HepG2 (cell line): ENCODE measurements around the gene PPM1F. TPM values are rescaled to one million over a fixed set of nuclear protein-coding genes. Genes with fewer than 3 reads are reported as not detected.

Source experiments
- ETV5 ChIP-seq: IDR thresholded peaks from 2 replicates; pipeline ENCODE4 v1.6.1; 2018; ENCODE audit warnings: missing biosample characterization, missing genetic modification reagents, inconsistent platforms, borderline replicate concordance
- HMGA1 ChIP-seq: sonication (generic); formaldehyde crosslinking; conservative IDR thresholded peaks from 2 replicates; pipeline ENCODE4 v1.4.0; 2020; ENCODE audit warnings: missing genetic modification reagents
- TCF12 ChIP-seq, 2 experiments: fragments of 450-650 bp in 1 of 2; sonication (generic) in 1 of 2; formaldehyde crosslinking in 1 of 2; IDR thresholded peaks; 2 replicates each; pipeline versions ENCODE4 v1.6.1 to v1.8.0; 2017 to 2022; ENCODE audit warnings: antibody characterized with exemption in 1 of 2, mild to moderate bottlenecking in 1 of 2, missing genetic modification reagents in 1 of 2, moderate library complexity in 1 of 2
- UBTF ChIP-seq: sonication (generic); formaldehyde crosslinking; IDR thresholded peaks from 2 replicates; pipeline ENCODE4 v1.4.0; 2020; ENCODE audit warnings: mild to moderate bottlenecking, missing genetic modification reagents
- ZNF205 ChIP-seq: IDR thresholded peaks from 2 replicates; pipeline ENCODE4 v1.6.1; 2018; ENCODE audit warnings: missing biosample characterization, missing genetic modification reagents
- ZNF281 ChIP-seq: sonication (generic); formaldehyde crosslinking; IDR thresholded peaks from 2 replicates; pipeline ENCODE4 v1.4.0; 2020; ENCODE audit warnings: missing genetic modification reagents, borderline replicate concordance
- ZNF382 ChIP-seq: sonication (generic); formaldehyde crosslinking; IDR thresholded peaks from 2 replicates; pipeline ENCODE4 v1.5.0; 2020; ENCODE audit warnings: missing genetic modification reagents, mild to moderate bottlenecking, borderline replicate concordance
- polyA plus RNA-seq, 8 experiments: library from polyadenylated mRNA; depleted of rRNA in 3 of 8; stranded (reverse) in 7 of 8; unstranded in 1 of 8; fragments of >200 nt; fragmentation: Illumina TruSeq in 4 of 8; extraction: Trizol in 4 of 8; gene quantifications; 2 replicates each; pipeline versions ENCODE4 v1.2.1 to v1.2.3, GENCODE V29; 2011 to 2016; ENCODE audit warnings: low read depth in 4 of 8, missing spikeins in 1 of 8, mixed read lengths in 1 of 8; ENCODE audit not compliant: insufficient read depth in 1 of 8
- total RNA-seq, 5 experiments: library from RNA; depleted of rRNA; stranded (reverse); fragments of >200 nt; fragmentation: Illumina TruSeq; extraction: Trizol; gene quantifications; 2 replicates each; pipeline ENCODE4 v1.2.3, GENCODE V29; 2016; ENCODE audit warnings: low read depth in 1 of 5
- TF ChIP-seq, protein P1 (sequence below): sonication (generic); formaldehyde crosslinking; IDR thresholded peaks from 2 replicates; pipeline ENCODE4 v1.5.1; 2020; ENCODE audit warnings: mild to moderate bottlenecking, missing genetic modification reagents
- TF ChIP-seq, protein P2 (sequence below): sonication (generic); formaldehyde crosslinking; IDR thresholded peaks from 2 replicates; pipeline ENCODE4 v1.9.0; 2021; ENCODE audit warnings: missing genetic modification reagents, borderline replicate concordance
- TF ChIP-seq, protein P3 (sequence below): sonication (generic); formaldehyde crosslinking; IDR thresholded peaks from 2 replicates; pipeline ENCODE4 v1.4.0; 2020; ENCODE audit warnings: missing genetic modification reagents

The PPM1F gene
- total and polyA plus RNA-seq, 2 of the 13 experiments (the other 11 are each of a cell fraction or from before 2014, with no cell fraction given) = 11.0 to 19.6 TPM

GRCh38 chr22:21951931-21952465, 650 bp downstream of the PPM1F start (continued):
- TF ChIP-seq, protein P1, sequence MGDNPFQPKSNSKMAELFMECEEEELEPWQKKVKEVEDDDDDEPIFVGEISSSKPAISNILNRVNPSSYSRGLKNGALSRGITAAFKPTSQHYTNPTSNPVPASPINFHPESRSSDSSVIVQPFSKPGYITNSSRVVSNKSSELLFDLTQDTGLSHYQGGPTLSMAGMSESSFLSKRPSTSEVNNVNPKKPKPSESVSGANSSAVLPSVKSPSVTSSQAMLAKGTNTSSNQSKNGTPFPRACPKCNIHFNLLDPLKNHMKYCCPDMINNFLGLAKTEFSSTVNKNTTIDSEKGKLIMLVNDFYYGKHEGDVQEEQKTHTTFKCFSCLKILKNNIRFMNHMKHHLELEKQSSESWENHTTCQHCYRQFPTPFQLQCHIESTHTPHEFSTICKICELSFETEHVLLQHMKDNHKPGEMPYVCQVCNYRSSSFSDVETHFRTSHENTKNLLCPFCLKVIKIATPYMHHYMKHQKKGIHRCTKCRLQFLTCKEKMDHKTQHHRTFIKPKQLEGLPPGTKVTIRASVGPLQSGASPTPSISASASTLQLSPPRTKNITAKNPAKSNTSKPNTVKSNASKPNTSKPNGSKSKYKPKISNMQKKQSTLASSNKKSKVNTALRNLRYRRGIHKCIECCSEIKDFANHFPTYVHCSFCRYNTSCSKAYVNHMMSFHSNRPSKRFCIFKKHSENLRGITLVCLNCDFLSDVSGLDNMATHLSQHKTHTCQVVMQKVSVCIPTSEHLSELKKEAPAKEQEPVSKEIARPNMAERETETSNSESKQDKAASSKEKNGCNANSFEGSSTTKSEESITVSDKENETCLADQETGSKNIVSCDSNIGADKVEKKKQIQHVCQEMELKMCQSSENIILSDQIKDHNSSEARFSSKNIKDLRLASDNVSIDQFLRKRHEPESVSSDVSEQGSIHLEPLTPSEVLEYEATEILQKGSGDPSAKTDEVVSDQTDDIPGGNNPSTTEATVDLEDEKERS (CRISPR knock-in tag) = 0 out of 2 replicates have a peak, but pooled peaks have one; percentile 59
- no peak for TF ChIP-seq TCF12 (IDR thresholded peaks at IDR 0.05)
- TF ChIP-seq TCF12 (CRISPR knock-in tag; IDR thresholded peaks at IDR 0.05) = peak; percentile 34; the same call in 1 of the 2 replicates
- TF ChIP-seq ETV5 = no peak
- TF ChIP-seq HMGA1 (CRISPR knock-in tag) = no peak
- no peak for TF ChIP-seq ZNF205 (CRISPR knock-in tag)
- TF ChIP-seq, protein P2, sequence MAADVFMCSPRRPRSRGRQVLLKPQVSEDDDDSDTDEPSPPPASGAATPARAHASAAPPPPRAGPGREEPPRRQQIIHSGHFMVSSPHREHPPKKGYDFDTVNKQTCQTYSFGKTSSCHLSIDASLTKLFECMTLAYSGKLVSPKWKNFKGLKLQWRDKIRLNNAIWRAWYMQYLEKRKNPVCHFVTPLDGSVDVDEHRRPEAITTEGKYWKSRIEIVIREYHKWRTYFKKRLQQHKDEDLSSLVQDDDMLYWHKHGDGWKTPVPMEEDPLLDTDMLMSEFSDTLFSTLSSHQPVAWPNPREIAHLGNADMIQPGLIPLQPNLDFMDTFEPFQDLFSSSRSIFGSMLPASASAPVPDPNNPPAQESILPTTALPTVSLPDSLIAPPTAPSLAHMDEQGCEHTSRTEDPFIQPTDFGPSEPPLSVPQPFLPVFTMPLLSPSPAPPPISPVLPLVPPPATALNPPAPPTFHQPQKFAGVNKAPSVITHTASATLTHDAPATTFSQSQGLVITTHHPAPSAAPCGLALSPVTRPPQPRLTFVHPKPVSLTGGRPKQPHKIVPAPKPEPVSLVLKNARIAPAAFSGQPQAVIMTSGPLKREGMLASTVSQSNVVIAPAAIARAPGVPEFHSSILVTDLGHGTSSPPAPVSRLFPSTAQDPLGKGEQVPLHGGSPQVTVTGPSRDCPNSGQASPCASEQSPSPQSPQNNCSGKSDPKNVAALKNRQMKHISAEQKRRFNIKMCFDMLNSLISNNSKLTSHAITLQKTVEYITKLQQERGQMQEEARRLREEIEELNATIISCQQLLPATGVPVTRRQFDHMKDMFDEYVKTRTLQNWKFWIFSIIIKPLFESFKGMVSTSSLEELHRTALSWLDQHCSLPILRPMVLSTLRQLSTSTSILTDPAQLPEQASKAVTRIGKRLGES (CRISPR knock-in tag) = no peak
- no peak for TF ChIP-seq ZNF281
- no peak for TF ChIP-seq ZNF382 (CRISPR knock-in tag)
- TF ChIP-seq UBTF = peak; percentile 62
- TF ChIP-seq, protein P3, sequence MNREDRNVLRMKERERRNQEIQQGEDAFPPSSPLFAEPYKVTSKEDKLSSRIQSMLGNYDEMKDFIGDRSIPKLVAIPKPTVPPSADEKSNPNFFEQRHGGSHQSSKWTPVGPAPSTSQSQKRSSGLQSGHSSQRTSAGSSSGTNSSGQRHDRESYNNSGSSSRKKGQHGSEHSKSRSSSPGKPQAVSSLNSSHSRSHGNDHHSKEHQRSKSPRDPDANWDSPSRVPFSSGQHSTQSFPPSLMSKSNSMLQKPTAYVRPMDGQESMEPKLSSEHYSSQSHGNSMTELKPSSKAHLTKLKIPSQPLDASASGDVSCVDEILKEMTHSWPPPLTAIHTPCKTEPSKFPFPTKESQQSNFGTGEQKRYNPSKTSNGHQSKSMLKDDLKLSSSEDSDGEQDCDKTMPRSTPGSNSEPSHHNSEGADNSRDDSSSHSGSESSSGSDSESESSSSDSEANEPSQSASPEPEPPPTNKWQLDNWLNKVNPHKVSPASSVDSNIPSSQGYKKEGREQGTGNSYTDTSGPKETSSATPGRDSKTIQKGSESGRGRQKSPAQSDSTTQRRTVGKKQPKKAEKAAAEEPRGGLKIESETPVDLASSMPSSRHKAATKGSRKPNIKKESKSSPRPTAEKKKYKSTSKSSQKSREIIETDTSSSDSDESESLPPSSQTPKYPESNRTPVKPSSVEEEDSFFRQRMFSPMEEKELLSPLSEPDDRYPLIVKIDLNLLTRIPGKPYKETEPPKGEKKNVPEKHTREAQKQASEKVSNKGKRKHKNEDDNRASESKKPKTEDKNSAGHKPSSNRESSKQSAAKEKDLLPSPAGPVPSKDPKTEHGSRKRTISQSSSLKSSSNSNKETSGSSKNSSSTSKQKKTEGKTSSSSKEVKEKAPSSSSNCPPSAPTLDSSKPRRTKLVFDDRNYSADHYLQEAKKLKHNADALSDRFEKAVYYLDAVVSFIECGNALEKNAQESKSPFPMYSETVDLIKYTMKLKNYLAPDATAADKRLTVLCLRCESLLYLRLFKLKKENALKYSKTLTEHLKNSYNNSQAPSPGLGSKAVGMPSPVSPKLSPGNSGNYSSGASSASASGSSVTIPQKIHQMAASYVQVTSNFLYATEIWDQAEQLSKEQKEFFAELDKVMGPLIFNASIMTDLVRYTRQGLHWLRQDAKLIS (CRISPR knock-in tag) = no peak
